Measurements from ENCODE around the gene MPPED1.

Gene MPPED1

GRCh38 chr22:43449831-43450225 is 38.0 kb downstream of the MPPED1 start:
- no peak for FAIRE-seq

- FAIRE-seq, result no peak
These were observed 39.7 kb downstream of the MPPED1 start for GRCh38 chr22:43451371-43452050.

- no peak for FAIRE-seq
These were observed 44.0 kb downstream of the MPPED1 start for GRCh38 chr22:43455846-43456245.

- no peak for FAIRE-seq
These were observed 45.2 kb downstream of the MPPED1 start for GRCh38 chr22:43457002-43457401.

- no peak for FAIRE-seq
These were observed 50.9 kb downstream of the MPPED1 start for GRCh38 chr22:43462701-43463100.

GRCh38 chr22:43464809-43465208 is 53.0 kb downstream of the MPPED1 start:
- no peak for FAIRE-seq

- FAIRE-seq, result no peak
These were observed 53.6 kb downstream of the MPPED1 start for GRCh38 chr22:43465291-43466015.

GRCh38 chr22:43466710-43467109 is 54.9 kb downstream of the MPPED1 start:
- FAIRE-seq, result no peak

GRCh38 chr22:43467216-43467940 is 55.6 kb downstream of the MPPED1 start:
- no peak for FAIRE-seq

GRCh38 chr22:43470253-43470652 is 58.4 kb downstream of the MPPED1 start:
- no peak for FAIRE-seq

- FAIRE-seq, result no peak
These were observed 59.2 kb downstream of the MPPED1 start for GRCh38 chr22:43470941-43471585.

GRCh38 chr22:43471606-43472135 is 59.9 kb downstream of the MPPED1 start:
- no peak for FAIRE-seq

GRCh38 chr22:43473031-43473430 is 61.2 kb downstream of the MPPED1 start:
- FAIRE-seq, result no peak

GRCh38 chr22:43473441-43473840 is 61.6 kb downstream of the MPPED1 start:
- no peak for FAIRE-seq

GRCh38 chr22:43474161-43475101 is 62.6 kb downstream of the MPPED1 start:
- no peak for FAIRE-seq

GRCh38 chr22:43475549-43476076 is 63.8 kb downstream of the MPPED1 start:
- FAIRE-seq, result no peak

GRCh38 chr22:43476341-43476740 is 64.5 kb downstream of the MPPED1 start:
- no peak for FAIRE-seq

- no peak for FAIRE-seq
These were observed 65.2 kb downstream of the MPPED1 start for GRCh38 chr22:43476751-43477725.

GRCh38 chr22:43477966-43478365 is 66.2 kb downstream of the MPPED1 start:
- no peak for FAIRE-seq

- no peak for FAIRE-seq
These were observed 66.9 kb downstream of the MPPED1 start for GRCh38 chr22:43478621-43479300.
